Measurements from ENCODE around the gene GNAZ.

- no peak for TF ChIP-seq CTCF (IDR thresholded peaks at IDR 0.05)
- TF ChIP-seq POLR2A (IDR thresholded peaks at IDR 0.05), result no peak
Observed at GRCh38 chr22:23066200-23067022, 3.9 kb upstream of the GNAZ start.

Measured in testis (tissue), 2 donors.